KBM-7 (cell line): ENCODE measurements around the gene ARMC3.

Experiments used
- DNase-seq: peaks from one replicate; pipeline ENCODE4 v3.0.0-alpha.2; 2015
- in situ Hi-C: fragments of 300-500 bp; cut with MboI; formaldehyde crosslinking; loops from 2 replicates; pipeline ENCODE4 v1.14.3; 2020; ENCODE audit warnings: low sequenced_read_pairs, low pct_unique_long_range_greater_than_20kb, mixed read lengths

The ARMC3 gene

GRCh38 chr10:22986771-22987542 lies 59.1 kb downstream of the ARMC3 start:
- in situ Hi-C loops, result loop anchor here (25.0 kb wide), 2 partner anchors 425 to 1000 kb away; no protein-coding TSS in a partner anchor

GRCh38 chr10:22988581-22989360 lies 60.9 kb downstream of the ARMC3 start:
- in situ Hi-C loops, result loop anchor here (25.0 kb wide), 2 partner anchors 426 to 1001 kb away; no protein-coding TSS in a partner anchor
- DNase-seq, result peak; percentile 73

More at GRCh38 chr10:22986771-22987542, 59.1 kb downstream of the ARMC3 start:
- DNase-seq, result peak; percentile 44

- in situ Hi-C loops, result loop anchor here (25.0 kb wide), 2 partner anchors 428 to 1003 kb away; no protein-coding TSS in a partner anchor
- DNase-seq, result no peak
Observed at GRCh38 chr10:22990443-22990842, 62.6 kb downstream of the ARMC3 start.

GRCh38 chr10:22992075-22992474 lies 64.2 kb downstream of the ARMC3 start:
- in situ Hi-C loops, result loop anchor here (25.0 kb wide), 2 partner anchors 430 to 1005 kb away; no protein-coding TSS in a partner anchor
- no peak for DNase-seq

- in situ Hi-C loops, result loop anchor here (25.0 kb wide), 2 partner anchors 430 to 1005 kb away; no protein-coding TSS in a partner anchor
- no peak for DNase-seq
Observed at GRCh38 chr10:22992621-22993020, 64.8 kb downstream of the ARMC3 start.

- DNase-seq, result no peak
- in situ Hi-C loops, result loop anchor here (25.0 kb wide), 2 partner anchors 431 to 1006 kb away; no protein-coding TSS in a partner anchor
Observed at GRCh38 chr10:22993314-22993713, 65.5 kb downstream of the ARMC3 start.

GRCh38 chr10:22997096-22997495 lies 69.2 kb downstream of the ARMC3 start:
- in situ Hi-C loops, result loop anchor here (25.0 kb wide), 2 partner anchors 435 to 1010 kb away; no protein-coding TSS in a partner anchor
- DNase-seq, result peak; percentile 45

GRCh38 chr10:22998091-22998490 lies 70.2 kb downstream of the ARMC3 start:
- no peak for DNase-seq
- in situ Hi-C loops, result loop anchor here (25.0 kb wide), 2 partner anchors 436 to 1011 kb away; no protein-coding TSS in a partner anchor

- in situ Hi-C loops, result loop anchor here (25.0 kb wide), 2 partner anchors 438 to 1013 kb away; no protein-coding TSS in a partner anchor
- no peak for DNase-seq
Observed at GRCh38 chr10:22999942-23000341, 72.1 kb downstream of the ARMC3 start.

GRCh38 chr10:23001901-23002516 lies 74.2 kb downstream of the ARMC3 start:
- no peak for DNase-seq
- in situ Hi-C loops, result no loop called here

- in situ Hi-C loops, result no loop called here
- DNase-seq, result no peak
Observed at GRCh38 chr10:23005150-23005549, 77.3 kb downstream of the ARMC3 start.

GRCh38 chr10:23013581-23014335 lies 85.9 kb downstream of the ARMC3 start:
- no peak for DNase-seq
- in situ Hi-C loops, result no loop called here

GRCh38 chr10:23015021-23015707 lies 87.3 kb downstream of the ARMC3 start:
- DNase-seq, result peak; percentile 28
- in situ Hi-C loops, result no loop called here

GRCh38 chr10:23016636-23017035 lies 88.8 kb downstream of the ARMC3 start:
- in situ Hi-C loops, result no loop called here
- no peak for DNase-seq

GRCh38 chr10:23019633-23020032 lies 91.8 kb downstream of the ARMC3 start:
- in situ Hi-C loops, result no loop called here
- DNase-seq, result no peak

GRCh38 chr10:23021430-23021829 lies 93.6 kb downstream of the ARMC3 start:
- DNase-seq, result no peak
- in situ Hi-C loops, result no loop called here

- no peak for DNase-seq
- in situ Hi-C loops, result no loop called here
Observed at GRCh38 chr10:23024002-23024401, 96.1 kb downstream of the ARMC3 start.

GRCh38 chr10:23031318-23031717 lies 103.5 kb downstream of the ARMC3 start:
- DNase-seq, result no peak
- in situ Hi-C loops, result no loop called here
